ENCODE data around the gene NRDE2. TPM values are rescaled to one million over a fixed set of nuclear protein-coding genes. Genes with fewer than 3 reads are reported as not detected.

The NRDE2 gene
- total RNA-seq, 4 donors from 2014 or later, result 18.6 to 26.9 (median 21.0) TPM

DNA sequence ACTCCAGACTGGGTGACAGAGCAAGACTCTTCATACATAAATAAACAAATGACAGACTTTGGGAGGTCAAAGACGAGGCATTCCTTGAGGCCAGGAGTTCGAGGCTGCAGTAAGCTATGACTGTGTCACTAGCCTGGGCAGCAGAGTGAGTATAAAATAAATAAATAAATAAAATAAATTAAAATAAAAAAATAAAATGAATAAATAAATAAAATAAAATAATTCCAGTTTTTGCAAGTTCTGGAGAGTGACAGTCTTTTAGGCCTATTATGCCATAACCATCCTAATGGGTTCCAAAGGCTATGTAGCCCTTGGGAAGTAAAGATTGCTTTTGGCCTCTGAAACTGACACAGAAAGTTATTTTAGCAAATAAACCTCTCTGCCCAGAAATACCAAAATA lies 16.5 kb upstream of the NRDE2 start:
- TF ChIP-seq CTCF (IDR thresholded peaks at IDR 0.05) (no peak), POLR2A (IDR thresholded peaks at IDR 0.05) (no peak)

GRCh38 chr14:90345239-90345557 lies 13.5 kb upstream of the NRDE2 start:
- no peaks in the 10 kb centered on the region for H3K36me3 ChIP-seq
- H3K27me3 ChIP-seq, result no peaks in the 10 kb centered on the region
- intact Hi-C loops (cut with DNase I; ENCODE audit: low total_unique reads) (no loop called here), in situ Hi-C loops (cut with MboI; ENCODE audit: low pct_ligation_motif_present in 1 of 4, low pct_unique_long_range_greater_than_20kb in 1 of 4, low sequenced_read_pairs in 3 of 4) (no loop called here)
- no peaks in the 10 kb centered on the region for H3K9me3 ChIP-seq
- no peak for DNase-seq
- H3K27ac ChIP-seq, result no peak overlapping the region
- TF ChIP-seq CTCF (IDR thresholded peaks at IDR 0.05) (no peak), POLR2AphosphoS5 (IDR thresholded peaks at IDR 0.05) (no peak), POLR2A (IDR thresholded peaks at IDR 0.05) (no peak), EP300 (IDR thresholded peaks at IDR 0.05; ENCODE audit: low read depth) (no peak)
- H3K4me3 ChIP-seq, result no peak overlapping the region
- H3K4me1 ChIP-seq, result no peaks in the 10 kb centered on the region

More for the DNA sequence above, 16.5 kb upstream of the NRDE2 start:
- H3K36me3 ChIP-seq, result no peaks in the 10 kb centered on the region
- no peak overlapping the region for H3K4me3 ChIP-seq
- H3K9me3 ChIP-seq, result no peaks in the 10 kb centered on the region
- in situ Hi-C loops (cut with MboI; ENCODE audit: low pct_ligation_motif_present in 1 of 4, low pct_unique_long_range_greater_than_20kb in 1 of 4, low sequenced_read_pairs in 3 of 4) (no loop called here), intact Hi-C loops (cut with DNase I; ENCODE audit: low total_unique reads) (no loop called here)
- H3K4me1 ChIP-seq, result no peaks in the 10 kb centered on the region
- whole genome bisulfite sequencing, 2 donors (ENCODE audit: low coverage in 1 of 2), result 85 to 100% methylated on average over 2 of the region's 2 CpGs
- H3K27me3 ChIP-seq, result no peaks in the 10 kb centered on the region
- no peak overlapping the region for H3K27ac ChIP-seq
- no peak for DNase-seq

DNA sequence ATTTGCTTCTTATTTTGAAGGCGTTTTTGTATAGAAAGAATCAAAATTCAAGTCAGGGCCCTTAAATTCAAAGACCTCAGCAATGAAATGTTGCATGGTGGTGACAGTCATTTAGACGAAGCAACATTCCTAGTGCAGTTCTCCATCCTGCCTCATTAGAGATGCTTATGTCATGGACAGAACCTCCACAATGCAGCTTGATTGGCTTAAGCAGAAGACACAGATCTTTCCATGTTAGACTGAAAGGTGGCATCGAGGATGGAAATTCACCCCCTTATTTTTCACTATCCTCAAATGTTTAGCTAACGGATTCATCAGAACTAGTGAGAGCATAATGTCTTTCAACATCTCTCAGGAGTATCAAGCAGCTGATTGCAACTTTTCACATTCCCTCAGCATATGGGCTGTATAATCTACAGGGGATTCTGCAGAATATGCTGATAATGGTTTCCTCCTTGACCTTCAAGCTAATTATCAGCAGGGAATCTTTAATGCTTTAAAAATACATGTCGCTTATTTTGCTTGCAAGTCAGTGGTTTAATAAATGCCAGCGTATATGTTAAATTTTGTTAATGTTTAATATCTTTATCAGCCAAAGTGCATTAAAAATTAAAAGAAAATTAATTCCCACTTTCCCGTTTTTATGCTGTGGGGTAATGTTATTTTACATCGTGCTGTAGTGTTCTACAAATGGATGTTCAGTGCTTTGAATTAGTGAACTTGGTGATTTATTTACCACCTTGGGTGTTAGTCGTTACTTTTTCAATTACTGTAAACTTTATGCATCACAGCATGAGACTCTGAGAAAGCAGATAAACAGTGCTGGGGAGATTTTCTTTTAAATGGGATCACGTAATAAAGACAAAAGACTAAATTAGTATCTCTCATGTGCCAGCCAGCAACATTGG lies 12.8 kb upstream of the NRDE2 start:
- H3K27ac ChIP-seq, result no peak overlapping the region
- no peaks in the 10 kb centered on the region for H3K36me3 ChIP-seq
- intact Hi-C loops (cut with DNase I; ENCODE audit: low total_unique reads) (no loop called here), in situ Hi-C loops (cut with MboI; ENCODE audit: low pct_ligation_motif_present in 1 of 4, low pct_unique_long_range_greater_than_20kb in 1 of 4, low sequenced_read_pairs in 3 of 4) (no loop called here)
- TF ChIP-seq POLR2AphosphoS5 (IDR thresholded peaks at IDR 0.05), result no peak
- TF ChIP-seq CTCF (IDR thresholded peaks at IDR 0.05), result no peak
- TF ChIP-seq EP300 (IDR thresholded peaks at IDR 0.05; ENCODE audit: low read depth), result no peak
- TF ChIP-seq POLR2A (IDR thresholded peaks at IDR 0.05), result no peak
- WGBS, 2 donors (ENCODE audit: low coverage in 1 of 2), result 68 to 80% methylated on average over 10 of the region's 10 CpGs
- no peaks in the 10 kb centered on the region for H3K9me3 ChIP-seq
- H3K27me3 ChIP-seq, result no peaks in the 10 kb centered on the region
- no peak overlapping the region for H3K4me3 ChIP-seq
- DNase-seq, result no peak
- H3K4me1 ChIP-seq, result no peaks in the 10 kb centered on the region

GRCh38 chr14:90342327-90342726 lies 10.6 kb upstream of the NRDE2 start:
- 53 to 58% methylated on average over 3 to 4 of the region's 4 CpGs for WGBS, 2 donors (ENCODE audit: low coverage in 1 of 2)
- intact Hi-C loops (cut with DNase I; ENCODE audit: low total_unique reads) (no loop called here), in situ Hi-C loops (cut with MboI; ENCODE audit: low pct_ligation_motif_present in 1 of 4, low pct_unique_long_range_greater_than_20kb in 1 of 4, low sequenced_read_pairs in 3 of 4) (no loop called here)
- no peak for DNase-seq
- no peaks in the 10 kb centered on the region for H3K9me3 ChIP-seq
- no peaks in the 10 kb centered on the region for H3K36me3 ChIP-seq
- TF ChIP-seq POLR2A (IDR thresholded peaks at IDR 0.05), result no peak
- no peak for TF ChIP-seq CTCF (IDR thresholded peaks at IDR 0.05)
- no peak for TF ChIP-seq POLR2AphosphoS5 (IDR thresholded peaks at IDR 0.05)
- no peak for TF ChIP-seq EP300 (IDR thresholded peaks at IDR 0.05; ENCODE audit: low read depth)
- H3K4me1 ChIP-seq, result peaks cover 0 to 2% (median 0%) of the 10 kb centered on the region in 4 donors
- peaks cover 4% of the 10 kb centered on the region for H3K27me3 ChIP-seq
- H3K4me3 ChIP-seq, result no peak overlapping the region
- no peak overlapping the region for H3K27ac ChIP-seq

Data from transverse colon (tissue), 4 donors.